ENCODE measurements around the gene SSC5D.
"Not testable (repeated sequence)": the region's sequence is repeated elsewhere in the genome, so short reads cannot be mapped to it uniquely, and the experiment has no call there.

Gene SSC5D

DNA sequence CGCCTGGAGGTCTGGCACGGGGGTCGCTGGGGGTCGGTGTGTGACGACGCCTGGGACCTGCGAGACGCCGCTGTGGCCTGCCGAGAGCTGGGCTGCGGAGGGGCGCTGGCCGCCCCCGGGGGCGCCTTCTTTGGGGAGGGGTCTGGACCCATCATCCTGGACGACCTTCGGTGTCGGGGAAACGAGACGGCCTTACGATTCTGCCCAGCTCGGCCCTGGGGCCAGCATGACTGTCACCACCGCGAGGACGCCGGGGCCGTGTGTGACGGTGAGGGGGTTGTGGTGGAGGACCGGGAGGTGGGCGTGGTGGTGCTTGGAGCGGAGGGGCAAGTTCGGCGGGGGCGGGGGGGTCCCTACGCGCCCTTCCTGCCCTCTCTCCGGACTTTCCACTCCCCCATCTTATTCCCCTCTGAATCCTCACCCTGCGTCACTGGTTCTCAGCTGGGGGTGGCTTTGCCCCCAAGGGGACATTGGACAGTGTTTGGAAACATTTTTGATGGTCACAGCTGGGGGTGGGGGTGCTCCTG lies 5.5 kb downstream of the SSC5D start:
- TF ChIP-seq ZNF274 (IDR thresholded peaks at IDR 0.05; ENCODE audit: low read depth, low read length), result no peak
- H3K4me3 ChIP-seq (ENCODE audit: low read length), result no peak overlapping the region

DNA sequence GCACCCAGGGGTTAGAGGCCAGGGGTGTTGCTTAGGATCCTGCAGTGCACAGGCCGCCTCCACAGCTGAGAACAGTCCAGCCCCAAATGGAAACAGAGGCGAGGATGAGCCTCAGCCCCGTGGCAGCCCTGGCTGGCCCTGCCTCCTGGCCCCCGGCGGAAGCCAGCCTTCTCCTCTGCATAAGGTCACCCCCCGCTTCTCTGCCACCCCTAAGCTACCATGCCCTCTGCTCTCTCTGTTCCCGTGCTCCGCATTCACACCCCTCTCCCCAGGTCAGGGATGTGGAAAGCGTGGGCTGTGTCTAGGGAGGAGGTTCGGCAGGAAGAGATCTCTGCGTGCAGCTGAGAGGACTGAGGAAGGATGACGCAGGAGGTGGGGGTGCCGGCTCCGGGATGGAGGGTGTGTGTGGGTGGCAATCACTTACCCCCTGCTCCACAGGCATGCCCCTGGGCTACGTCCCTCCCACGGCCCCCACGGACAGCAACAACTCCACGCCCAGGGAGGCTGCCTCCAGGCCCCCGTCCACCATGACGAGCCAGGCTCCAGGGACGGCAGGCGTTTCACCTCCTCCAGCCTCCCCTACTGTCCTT lies 6.0 kb downstream of the SSC5D start:
- no peak for TF ChIP-seq ZNF274 (IDR thresholded peaks at IDR 0.05; ENCODE audit: low read depth, low read length)
- no peak overlapping the region for H3K4me3 ChIP-seq (ENCODE audit: low read length)

DNA sequence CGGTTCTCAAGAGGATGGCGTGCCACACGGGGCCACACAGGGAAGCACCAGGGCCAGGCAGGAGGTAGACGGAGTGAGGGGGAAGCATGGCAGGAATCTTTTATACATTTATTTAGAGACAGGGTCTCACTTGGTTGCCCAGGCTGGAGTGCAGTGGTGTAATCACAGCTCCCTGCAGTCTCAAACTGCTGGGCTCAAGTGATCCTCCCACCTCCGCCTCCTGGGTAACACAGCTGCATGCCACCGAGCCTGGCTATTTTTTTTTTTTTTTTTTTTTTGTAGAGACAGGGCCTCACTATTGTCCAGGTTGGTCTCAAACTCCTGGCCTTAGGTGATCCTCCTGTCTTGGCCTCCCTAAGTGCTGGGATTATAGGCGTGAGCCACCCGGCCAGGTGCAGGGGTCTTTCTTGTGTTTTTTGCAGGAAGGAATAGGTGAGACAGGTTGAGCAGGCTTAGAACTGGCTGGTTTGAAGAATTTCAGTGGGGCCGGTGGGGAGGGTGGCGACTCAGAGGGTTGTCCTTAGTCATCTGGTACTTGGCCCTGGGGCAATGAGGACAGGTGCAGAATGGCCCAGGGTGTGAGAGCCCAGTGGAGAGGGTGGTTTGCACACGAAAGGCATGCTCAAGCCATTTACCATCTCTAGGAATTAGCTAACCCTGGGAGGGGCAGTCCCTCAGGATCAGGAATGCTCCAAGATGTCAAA lies 7.6 kb downstream of the SSC5D start:
- no peak overlapping the region for H3K4me3 ChIP-seq (ENCODE audit: low read length)
- TF ChIP-seq ZNF274 (IDR thresholded peaks at IDR 0.05; ENCODE audit: low read depth, low read length), result no peak

DNA sequence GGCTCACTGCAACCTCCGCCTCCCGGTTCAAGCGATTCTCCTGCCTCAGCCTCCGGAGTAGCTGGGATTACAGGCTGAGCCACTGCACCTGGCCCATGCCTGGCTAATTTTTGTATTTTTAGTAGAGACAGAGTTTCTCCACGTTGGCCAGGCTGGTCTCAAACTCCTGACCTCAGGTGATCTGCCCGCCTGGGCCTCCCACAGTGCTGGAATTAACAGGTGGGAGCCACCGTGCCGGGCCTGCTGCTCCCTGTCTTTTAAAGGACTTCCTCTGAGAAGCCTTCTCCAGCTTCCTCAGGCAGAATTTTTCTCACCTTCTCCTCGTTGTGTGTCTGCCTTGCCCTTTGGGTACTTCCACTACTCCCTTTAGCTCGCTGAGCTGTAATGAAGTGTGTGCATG lies 8.6 kb downstream of the SSC5D start:
- not testable (repeated sequence) for H3K4me3 ChIP-seq (ENCODE audit: low read length)

DNA sequence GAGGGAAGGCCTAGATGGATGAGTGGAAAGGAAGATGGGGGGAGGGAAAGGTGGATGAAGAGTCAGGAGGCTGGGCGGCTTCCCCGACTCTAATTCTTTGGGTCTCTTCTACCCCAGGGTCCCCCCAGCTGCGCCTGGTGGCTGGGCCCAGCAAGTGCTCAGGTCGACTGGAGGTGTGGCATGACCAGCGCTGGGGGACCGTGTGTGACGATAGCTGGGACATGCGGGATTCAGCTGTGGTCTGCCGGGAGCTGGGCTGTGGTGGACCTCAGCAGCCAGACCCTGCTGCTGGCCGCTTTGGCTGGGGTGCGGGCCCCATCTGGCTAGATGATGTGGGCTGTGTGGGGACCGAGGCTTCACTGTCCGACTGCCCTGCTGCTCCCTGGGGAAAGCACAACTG lies 9.5 kb downstream of the SSC5D start:
- TF ChIP-seq ZNF274 (IDR thresholded peaks at IDR 0.05; ENCODE audit: low read depth, low read length), result no peak

DNA sequence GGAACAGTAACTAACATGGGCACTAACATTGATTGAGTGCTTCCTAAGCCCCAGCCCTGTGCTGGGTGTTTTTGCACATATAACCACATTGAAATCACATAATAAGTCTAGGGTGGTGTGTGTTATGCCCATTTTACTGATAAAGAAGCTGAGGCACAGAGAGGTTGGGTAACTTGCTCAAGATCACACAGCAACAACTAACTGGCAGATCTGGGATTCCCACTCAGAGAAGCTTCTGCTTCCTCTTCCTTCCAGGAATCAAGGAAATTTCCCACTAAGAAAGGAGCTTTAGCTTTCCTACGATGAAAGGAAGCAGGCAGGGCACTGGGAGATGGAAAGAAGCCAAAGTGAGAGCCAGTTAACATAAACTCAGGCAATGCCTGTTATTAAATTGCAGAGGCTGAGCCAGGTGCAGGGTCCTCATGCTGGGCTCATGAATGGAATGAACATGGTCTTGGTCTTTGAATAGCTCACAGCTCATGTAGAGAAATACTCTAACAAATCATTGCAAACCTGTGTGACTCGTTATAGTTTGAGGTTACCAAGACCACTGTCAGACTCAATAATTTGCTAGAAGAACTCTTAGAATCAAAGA lies 10.1 kb downstream of the SSC5D start:
- H3K4me3 ChIP-seq (ENCODE audit: low read length), result no peak overlapping the region
- TF ChIP-seq ZNF274 (IDR thresholded peaks at IDR 0.05; ENCODE audit: low read depth, low read length), result no peak

More for the DNA sequence above, 9.5 kb downstream of the SSC5D start:
- H3K4me3 ChIP-seq (ENCODE audit: low read length), result no peak overlapping the region

DNA sequence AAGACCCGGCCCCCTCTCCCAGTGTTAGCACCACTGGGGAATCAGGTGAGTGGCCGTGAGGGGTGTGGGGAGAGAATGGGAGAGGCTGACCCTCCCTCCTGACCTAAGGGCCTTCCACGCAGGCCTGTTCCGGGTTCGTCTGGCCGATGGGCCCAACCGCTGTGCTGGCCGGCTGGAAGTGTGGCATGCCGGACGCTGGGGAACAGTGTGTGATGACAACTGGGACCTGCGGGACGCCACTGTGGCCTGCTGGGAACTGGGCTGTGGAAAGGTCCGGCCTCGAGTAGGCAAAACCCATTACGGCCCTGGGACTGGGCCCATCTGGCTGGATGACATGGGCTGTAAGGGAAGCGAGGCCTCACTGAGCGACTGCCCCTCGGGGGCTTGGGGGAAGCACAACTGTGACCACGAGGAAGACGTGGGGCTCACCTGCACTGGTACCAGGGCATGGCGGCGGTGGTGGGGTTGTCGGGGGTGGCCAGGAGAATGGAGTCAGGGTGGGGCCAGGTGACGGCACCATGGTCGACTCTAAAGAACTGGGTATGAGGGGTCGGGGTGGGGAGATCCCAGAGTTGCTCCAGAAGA lies 12.2 kb downstream of the SSC5D start:
- H3K4me3 ChIP-seq (ENCODE audit: low read length), result no peak overlapping the region
- no peak for TF ChIP-seq ZNF274 (IDR thresholded peaks at IDR 0.05; ENCODE audit: low read depth, low read length)

DNA sequence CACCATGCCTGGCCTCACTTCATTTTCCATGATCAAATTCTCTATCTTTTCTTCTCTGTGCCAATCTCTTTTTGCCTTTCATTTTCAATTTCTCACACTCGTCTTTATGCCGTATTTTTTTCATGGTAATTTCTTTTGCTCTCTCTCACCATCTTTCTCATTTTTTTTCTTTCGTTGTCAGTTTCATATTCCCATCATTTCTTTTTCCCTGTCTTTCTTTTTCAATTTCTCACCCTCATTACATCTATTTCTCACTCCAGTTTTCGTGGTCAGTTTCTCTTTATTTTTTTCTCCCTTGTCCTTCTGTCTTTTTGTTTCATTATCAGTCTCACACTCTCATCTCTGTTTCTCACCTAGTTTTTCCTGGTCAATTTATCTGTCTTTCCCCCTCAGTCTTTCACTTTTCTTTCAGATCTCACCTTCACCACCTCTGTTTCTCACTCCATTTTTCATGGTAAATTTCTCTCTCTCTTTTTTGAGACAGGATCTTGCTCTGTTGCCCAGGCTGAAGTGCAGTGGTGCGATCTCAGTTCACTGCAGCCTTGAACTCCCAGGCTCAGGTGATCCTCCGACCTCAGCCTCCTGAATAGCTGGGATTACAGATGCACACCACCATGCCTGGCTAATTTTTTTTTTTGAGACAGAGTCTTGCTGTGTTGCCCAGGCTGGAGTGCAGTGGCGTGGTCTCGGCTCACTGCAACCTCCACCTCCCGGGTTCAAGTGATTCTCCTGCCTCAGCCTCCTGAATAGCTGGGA lies 14.1 kb downstream of the SSC5D start:
- TF ChIP-seq ZNF274 (IDR thresholded peaks at IDR 0.05; ENCODE audit: low read depth, low read length), result no peak
- no peak overlapping the region for H3K4me3 ChIP-seq (ENCODE audit: low read length)

DNA sequence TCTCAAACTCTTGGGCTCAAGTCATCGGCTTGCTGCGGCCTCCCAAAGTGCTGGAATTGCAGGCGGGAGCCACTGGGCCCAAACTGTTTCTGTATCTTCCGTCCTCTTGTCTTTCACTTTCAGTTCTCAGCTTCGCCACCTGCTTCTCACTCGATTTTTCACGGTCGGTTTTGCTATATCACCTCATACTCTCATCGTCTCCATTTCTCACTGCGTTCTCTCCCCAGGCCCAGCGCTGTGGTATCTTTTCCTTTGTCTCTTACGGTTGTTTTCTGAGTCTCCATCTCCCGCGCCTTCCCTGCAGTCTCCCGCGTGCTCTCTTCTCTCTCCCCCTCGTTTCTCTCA lies 14.9 kb downstream of the SSC5D start:
- no peak for TF ChIP-seq ZNF274 (IDR thresholded peaks at IDR 0.05; ENCODE audit: low read depth, low read length)
- H3K4me3 ChIP-seq (ENCODE audit: low read length), result peak overlapping the region; percentile 18; the same call in 1 of the 2 replicates

DNA sequence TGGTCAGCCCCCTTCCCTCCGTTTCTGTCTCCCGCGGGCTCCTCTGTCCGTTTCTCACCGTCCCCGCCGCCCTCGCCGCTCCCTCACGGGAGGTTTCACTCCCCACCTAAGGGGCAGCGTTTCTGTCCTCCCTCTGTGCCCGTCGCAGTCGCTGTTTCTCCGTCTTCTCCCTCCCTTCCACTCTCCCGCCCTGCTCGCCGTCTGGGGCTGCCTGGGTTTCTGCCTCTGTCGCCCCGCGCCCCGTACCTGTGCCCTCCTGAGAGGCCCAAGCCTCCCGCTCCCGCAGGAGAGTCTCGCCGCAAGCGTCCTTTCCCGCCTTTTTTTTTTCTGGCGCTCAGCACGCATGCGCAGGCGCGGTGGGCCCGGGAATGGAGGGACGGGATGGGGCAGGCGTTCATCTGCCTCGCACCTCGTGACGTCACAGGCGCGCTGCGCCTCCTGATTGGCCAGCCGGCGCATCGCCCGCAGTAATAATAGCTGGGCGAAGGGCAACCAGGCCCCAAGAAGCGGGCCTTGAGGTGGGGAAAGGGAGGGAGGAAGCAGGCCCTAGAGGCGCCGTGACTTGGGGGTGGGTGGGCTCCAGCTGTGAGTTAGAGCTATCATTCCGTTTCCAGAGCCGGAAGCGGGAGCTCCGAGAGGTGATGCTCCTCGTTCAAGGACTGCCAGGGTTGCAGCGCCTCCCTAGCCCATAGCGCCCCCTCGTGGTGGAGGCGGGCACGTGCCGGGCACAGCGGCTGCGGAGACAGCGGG lies 15.4 kb downstream of the SSC5D start:
- no peak for TF ChIP-seq ZNF274 (IDR thresholded peaks at IDR 0.05; ENCODE audit: low read depth, low read length)
- peak overlapping the region; percentile 46; the same call in 1 of the 2 replicates for H3K4me3 ChIP-seq (ENCODE audit: low read length)

DNA sequence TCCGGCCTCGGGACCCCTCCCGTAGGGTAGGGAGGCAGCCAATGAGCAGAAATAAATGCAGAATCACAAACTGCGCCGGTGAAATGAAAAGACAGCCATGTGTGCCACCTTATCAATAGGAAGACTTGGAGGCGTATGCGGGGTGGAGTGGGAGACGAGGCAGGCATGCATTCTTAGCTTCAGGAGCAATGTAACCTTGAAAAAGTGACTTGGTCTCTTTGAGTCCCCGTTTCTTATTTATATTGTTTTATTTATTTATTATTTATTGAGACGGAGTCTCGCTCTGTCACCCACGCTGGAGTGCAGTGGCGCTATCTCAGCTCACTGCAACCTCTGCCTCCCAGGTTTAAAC lies 16.0 kb downstream of the SSC5D start:
- TF ChIP-seq ZNF274 (IDR thresholded peaks at IDR 0.05; ENCODE audit: low read depth, low read length), result no peak
- H3K4me3 ChIP-seq (ENCODE audit: low read length), result no peak overlapping the region

DNA sequence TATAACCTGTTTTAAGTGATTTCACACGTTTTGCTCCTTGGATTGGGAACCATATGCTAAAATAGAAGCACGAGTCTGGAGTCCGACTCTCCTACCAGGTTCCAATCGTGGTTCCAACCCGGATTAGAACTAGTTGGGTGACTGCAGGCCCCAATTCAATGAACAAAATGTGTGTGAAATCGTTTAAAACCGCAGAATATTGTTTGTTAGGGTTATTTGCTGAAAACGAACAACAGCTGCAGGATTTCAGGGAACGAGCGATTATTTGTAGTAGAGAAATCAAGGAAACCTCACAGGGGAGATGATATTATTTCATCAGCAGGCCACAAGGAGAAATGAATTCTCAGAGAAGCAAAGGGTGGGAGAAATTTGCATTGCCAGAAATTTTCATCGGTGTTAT lies 16.7 kb downstream of the SSC5D start:
- no peak overlapping the region for H3K4me3 ChIP-seq (ENCODE audit: low read length)
- TF ChIP-seq ZNF274 (IDR thresholded peaks at IDR 0.05; ENCODE audit: low read depth, low read length), result no peak

DNA sequence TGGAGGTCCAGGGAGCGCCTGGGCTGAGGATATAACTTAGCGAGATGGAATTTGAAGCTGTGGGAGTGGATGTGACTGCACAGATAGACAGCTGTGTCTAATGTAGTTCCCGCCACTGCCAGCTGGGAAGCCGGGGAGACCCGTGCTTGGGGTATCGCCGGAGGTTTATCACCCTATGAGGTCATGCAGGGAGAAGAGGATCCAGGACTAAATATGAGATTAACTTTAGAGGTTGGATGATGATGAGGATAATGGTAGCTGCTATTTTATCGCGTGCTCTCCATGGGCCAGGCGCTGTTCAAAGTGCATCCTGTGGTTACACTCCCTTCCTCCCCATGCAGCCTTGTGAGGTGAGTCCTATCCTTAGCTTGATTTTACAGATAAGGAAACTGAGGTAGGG lies 19.9 kb downstream of the SSC5D start:
- no peak for TF ChIP-seq ZNF274 (IDR thresholded peaks at IDR 0.05; ENCODE audit: low read depth, low read length)
- no peak overlapping the region for H3K4me3 ChIP-seq (ENCODE audit: low read length)
